ENCODE results near the gene PHB1.

PHB1 gene

GRCh38 chr17:49414622-49415350 lies at the start of gene PHB1:
Gene PHB1, minus strand, starts transcription at chr17:49414882. Its CDS starts 1,618 bp downstream, at chr17:49413264.
- DNase-seq = peak; percentile 96

GRCh38 chr17:49464049-49464448 lies 49.4 kb upstream of the PHB1 start:
- DNase-seq = no peak

DNA sequence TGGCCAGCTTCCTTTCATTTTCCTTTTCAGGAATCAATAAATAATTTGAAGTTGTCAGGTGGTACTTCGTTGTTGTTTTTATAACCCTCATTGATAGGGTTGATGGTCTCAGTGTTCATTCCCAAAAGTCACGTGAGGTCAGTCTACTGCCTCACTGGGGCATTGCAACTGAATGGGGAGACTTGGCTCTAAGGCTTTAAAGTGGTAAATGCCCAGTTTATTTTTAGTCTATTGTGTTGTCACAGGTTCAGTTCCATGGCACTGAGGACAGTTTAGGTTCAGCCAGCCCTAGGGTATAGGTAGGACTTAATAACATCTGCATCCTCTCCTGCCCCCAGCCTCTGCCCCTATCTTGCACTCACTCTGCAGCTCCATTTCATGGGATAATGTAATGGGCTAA lies 46.9 kb upstream of the PHB1 start:
- no peak for DNase-seq

GRCh38 chr17:49460401-49460800 lies 45.7 kb upstream of the PHB1 start:
- DNase-seq = no peak

DNA sequence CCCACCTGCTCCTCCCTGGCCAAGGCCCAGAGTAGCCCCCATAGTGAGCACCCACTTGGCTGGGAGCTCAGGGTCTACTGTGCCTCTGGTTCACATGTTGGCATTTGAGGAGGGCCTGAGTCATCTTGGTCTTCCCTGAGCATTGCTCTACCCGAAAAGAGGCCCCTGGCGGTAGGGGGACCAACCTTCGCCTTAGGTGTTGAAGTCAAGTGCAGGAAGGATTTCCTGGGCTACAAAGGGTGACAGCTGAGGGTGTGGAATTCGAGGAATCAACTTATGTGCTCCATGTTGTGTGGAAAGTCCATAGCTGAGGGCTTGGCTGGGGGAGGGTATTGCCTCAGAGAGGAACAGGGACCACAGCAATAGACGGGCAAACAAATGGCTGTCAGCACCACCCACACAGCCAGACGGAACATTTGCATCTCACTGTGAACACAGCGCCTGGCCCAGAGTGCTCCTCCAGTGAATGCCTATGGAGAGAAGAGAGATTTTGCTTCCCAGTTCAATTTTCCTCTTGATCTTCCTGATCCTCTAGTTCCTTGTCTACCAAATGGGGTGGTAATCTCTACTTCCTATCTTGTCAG lies 44.8 kb upstream of the PHB1 start:
- DNase-seq = no peak

DNA sequence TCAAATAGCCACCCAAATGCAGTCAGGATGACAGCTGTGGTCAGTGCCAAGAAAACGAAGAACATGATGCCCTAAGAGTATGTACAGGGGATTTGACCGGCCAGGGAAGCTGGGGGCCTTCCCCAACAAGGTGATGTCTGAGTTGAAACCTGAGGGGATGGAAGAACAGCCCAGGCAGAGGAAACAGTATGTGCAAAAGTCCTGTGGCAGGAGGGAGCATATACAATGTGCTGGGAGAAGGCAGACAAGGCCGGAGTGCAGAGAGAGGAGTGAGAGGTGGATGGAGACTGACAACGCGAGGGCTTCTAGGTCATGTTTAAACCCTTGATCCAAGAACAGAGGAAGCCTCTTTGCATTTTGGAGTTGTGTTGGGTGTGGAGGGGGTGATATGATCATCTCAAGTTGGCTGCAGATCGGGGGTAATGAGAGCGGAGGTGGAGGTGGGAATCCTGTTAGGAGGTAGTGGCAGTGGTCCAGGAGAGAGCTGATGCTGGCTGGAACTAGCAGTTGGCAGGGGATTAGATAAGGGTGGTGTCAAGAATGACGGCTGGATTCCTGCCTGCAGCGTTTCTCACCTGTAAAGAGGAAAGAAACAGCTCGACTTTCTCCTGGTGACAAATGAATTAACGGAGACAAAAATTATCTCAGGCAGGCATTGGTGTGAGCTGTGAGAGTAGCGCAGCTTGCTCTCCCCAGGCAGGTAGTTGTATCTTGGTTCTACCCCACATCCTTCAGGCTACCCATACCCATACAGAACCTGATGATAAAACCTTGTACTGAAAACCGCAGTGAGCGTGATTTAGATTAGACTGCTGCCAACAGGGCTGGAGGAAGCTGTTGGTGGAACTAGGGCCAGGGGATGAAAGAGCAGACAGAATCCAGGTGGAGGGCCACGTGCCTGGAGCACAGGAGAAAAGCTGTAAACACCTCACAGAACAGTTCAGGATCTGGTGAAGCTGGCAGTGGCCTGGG lies 43.2 kb upstream of the PHB1 start:
- no peak for DNase-seq

GRCh38 chr17:49456183-49456965 lies 41.7 kb upstream of the PHB1 start:
- peak; percentile 94 for DNase-seq

- DNase-seq = peak; percentile 70
Observed at GRCh38 chr17:49455272-49455861, 40.7 kb upstream of the PHB1 start.

GRCh38 chr17:49454050-49454449 lies 39.4 kb upstream of the PHB1 start:
- no peak for DNase-seq

DNA sequence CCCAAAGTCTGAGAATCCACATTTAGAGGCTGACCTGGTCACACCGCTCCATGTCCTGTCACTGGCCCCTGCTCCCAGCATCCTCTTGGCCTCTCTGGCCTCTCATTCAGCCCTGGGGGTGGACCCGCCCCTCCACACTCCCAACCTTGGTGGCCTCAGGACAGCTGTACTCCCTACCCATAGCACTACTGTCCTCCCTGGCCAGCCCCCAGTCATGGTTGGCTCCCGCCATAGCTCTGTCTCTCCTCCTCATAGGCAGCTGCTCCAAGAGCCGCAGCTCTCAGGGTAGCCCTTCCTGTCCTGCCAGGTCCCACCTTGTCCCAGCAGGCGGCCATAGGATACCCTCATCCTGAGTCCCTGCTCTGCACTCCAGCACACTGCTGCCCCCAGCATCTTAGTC lies 38.0 kb upstream of the PHB1 start:
- DNase-seq = no peak

DNA sequence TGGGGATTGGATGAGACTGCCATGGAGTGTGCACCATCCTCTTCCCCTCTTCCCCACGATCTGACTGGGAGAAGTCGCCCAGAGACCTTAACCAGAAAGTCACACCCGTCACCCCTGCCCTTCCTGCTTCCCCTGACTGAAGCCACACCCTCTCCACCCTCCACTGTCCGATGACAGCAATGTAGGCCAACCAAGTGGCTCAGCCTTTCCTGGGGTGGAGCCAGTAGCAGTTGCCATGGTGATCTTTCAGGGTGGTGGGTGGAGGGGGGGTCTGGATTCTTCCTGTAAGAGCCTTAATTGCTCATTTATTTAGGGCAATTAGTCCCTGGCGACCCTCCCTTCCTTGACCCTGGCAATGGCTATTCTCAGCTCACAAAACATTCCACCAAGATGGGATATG lies 37.5 kb upstream of the PHB1 start:
- DNase-seq = no peak

GRCh38 chr17:49450735-49451134 lies 36.1 kb upstream of the PHB1 start:
- peak; percentile 53 for DNase-seq

DNA sequence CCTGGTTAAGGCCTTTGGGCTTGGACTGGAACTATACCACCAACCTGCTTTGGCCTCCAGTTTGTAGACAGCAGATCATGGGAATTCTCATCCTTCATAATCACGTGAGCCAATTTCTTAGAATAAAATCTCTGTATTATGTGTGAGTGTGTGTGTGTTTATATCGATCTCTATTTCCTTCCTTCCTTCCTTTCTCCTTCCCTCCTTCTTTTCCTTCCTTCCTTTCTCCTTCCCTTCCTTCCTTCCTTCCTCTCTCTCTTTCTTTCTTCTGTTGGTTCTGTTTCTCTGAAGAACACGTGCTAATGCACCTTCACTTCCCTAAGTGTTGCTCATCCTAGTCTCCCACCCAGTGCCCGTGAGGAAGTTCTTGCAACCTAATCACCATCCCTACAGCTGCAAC lies 35.5 kb upstream of the PHB1 start:
- no peak for DNase-seq

- peak; percentile 84 for DNase-seq
Observed at GRCh38 chr17:49447628-49448302, 33.1 kb upstream of the PHB1 start.

DNA sequence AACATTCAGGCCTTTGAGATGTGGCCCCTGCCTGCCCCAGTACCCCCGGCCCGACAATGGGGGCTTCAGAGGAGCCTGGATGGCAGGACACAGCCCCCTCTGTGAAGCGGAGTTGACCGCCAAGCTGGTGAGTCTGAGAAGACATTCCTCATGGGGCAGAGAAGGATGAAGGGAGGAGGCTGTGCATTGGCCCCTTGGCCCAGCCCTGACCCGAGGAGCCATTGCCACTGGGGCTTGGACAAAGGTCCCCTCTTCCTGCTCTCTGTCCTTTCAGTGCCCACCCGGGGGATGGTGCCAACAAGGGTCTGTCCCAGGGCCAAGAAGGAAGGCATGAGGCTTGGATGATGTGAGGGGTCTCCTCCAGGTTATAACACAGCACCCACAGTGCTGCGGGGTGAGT lies 30.9 kb upstream of the PHB1 start:
- no peak for DNase-seq

GRCh38 chr17:49444384-49444783 lies 29.7 kb upstream of the PHB1 start:
- no peak for DNase-seq

DNA sequence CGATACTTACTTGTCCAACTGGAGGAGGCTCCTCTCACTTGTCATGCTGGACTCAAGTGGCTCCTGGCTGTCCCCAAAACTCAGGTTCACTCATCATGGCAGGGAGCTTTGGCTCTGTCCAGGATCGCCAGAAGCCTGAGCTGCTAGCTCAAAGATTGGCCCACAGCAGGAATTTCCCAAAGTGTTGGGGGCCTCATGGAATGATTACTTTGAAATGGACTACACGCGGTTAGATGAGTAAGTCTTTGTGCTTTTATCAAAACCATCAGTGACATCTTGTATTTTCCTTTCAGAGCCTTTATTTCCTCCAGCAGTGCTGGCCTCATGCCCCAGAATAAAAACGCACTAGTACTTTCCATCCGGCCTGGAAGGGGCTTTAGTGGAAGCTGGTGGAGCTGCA lies 29.2 kb upstream of the PHB1 start:
- DNase-seq = peak; percentile 61

DNA sequence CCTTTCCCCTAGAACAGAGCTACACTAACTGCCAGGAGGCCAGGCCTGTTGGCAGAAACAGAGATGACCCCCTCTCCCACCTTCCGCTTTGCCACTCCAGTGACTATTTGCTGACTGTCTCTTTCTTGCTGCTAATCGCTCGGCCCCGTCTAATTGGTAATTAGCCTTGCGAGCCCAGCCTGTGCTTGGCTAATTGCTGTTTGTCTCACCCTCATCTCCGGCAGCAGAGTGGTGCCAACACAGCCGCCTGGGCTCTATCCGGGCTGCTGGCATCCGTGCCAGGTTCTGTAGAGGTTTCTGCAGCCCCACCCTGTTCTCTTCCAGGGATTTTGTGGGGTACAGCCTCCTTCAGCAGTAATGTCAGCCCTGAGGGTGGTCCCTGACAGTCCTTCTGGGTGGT lies 27.4 kb upstream of the PHB1 start:
- DNase-seq = no peak

DNA sequence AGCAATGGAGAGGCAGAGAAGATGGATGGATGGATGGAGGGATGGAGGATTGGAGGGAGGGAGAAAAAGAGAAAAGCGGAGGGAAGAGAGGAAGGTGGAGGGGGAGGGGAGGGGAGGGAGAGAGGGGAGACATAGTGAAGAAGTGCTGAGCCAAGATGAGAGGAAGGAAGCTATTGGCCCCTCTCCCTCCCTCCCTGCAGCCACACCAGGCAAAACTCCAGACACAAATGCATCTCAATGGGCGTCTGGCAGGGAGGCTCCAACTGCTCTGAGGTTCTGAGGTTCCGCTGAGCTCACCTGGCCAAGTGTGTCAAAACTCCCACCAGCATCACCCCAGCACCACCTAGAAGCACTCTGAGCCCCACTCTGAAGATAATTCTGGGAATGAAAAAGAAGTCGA lies 26.9 kb upstream of the PHB1 start:
- no peak for DNase-seq

GRCh38 chr17:49440581-49440980 lies 25.9 kb upstream of the PHB1 start:
- no peak for DNase-seq

- no peak for DNase-seq
Observed at GRCh38 chr17:49439673-49440571, 25.2 kb upstream of the PHB1 start.
